ENCODE results near the gene TRIM46.
"Not testable (repeated sequence)": the region's sequence is repeated elsewhere in the genome, so short reads cannot be mapped to it uniquely, and the experiment has no call there.

The TRIM46 gene

DNA sequence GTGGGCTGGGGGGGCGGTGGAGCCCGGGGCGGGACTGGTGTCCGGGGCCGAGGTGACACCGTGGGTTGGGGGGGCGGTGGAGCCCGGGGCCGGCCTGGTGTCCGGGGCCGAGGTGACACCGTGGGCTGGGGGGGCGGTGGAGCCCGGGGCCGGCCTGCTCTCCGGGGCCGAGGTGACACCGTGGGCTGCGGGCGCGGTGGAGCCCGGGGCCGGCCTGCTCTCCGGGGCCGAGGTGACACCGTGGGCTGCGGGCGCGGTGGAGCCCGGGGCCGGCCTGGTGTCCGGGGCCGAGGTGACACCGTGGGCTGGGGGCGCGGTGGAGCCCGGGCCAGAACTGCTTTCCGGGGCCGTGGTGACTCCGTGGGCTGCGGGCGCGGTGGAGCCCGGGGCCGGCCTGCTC is 16.3 kb downstream of the TRIM46 start:
- not testable (repeated sequence) for ATAC-seq

DNA sequence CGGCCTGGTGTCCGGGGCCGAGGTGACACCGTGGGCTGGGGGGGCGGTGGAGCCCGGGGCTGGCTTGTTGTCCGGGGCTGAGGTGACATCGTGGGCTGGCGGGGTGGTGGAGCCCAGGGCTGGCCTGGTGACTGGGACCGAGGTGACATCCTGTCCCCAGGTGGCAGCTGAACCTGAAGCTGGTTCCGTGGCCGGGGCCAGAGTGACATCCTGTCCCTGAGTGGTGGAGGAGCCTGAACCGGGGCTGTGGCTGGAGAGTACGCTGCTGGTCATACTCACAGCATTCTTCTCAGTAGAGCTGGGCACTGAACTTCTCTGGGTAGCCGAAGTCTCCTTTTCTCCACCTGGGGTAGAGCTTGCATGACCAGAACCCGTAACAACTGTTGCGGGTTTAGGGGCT is 18.3 kb downstream of the TRIM46 start:
- no peak for ATAC-seq

DNA sequence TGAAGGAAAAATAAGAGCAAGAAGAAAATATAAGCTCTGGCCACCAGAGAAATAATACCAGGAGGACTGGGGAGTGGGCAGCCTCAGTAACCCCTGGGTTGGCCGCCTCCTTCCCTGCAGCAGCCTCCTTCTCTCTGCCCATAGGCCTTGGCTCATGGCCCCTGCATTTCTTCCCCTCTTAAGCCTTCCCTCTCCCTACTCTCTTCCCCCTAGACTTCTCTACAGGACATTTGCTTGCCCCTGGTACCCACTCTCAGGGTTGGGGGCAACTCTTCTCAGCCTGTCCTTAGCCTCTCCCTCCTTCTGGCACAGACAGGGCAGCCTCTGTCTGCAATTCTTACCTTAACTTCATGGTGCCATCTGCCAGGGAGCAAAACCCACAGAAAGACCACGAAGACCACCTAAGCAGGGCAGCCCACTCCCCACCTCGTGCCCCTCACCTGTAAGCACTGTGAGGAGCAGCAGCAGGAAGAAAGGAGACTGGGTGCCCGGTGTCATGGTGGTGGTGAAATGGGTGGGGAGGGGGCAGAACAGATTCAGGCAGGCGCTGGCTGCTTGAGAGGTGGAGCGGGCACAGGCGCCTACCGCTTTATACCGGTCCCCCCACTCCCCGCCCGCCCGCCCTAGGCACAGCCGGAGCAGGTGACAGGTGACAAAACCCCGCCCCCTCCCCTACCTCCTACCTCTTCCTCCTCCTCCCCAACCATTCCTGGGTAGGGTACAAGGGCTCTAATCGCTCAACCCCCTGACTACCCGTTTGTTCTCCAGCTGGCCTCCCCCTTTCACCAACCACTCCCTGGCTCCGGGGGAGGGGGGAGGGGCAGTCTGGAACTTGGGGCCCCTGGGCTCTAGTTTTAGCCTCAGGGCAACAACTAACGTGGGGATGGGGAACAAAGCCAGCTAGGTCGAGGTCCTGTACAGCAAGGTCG is 19.0 kb downstream of the TRIM46 start:
- ATAC-seq = no peak

DNA sequence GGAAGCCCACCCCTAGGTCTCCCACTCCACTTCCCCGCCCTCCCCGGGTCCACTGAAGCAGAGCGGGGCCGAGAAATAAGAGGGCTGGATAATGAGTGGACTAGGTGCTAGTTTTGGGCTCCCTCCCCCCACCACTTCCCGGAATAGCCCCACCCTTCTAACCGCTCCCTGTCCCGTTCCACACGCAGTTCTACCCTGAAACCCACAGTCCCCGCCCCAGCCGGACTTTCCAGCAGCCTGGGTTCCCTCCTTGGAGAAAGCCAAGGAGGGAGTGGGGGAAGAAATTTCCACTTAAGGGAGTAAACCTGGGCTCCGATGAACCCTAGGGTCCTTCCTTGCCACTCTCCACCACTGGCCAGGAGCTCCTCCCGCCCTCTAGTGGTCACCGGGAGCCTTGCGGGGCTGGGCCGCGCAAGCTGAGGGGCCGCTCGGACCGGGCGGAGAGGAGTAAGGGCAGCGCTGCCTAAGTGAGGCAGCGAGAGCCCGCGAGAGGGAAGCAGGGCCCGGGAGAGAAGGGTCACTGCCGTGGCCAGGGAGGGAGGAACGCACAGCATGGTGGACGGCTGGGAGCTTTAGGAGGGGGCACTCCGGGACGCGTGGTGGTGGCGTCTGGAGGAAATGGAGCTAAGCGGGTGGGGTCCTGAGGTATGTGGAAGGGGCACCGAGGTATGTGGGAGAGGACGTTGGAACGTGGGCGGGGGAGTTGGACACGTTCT is 19.8 kb downstream of the TRIM46 start:
- peak; percentile 48 to 62 for ATAC-seq

DNA sequence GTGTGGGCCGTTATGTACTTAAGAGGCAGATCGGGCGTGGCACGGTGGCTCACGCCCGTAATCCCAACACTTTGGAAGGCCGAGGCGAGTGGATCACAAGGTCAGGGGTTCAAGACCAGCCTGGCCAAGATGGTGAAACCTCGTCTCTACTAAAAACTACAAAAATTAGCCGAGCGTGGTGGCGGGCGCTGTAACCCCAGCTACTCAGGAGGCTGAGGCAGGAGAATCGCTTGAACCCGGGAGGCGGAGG is 20.3 kb downstream of the TRIM46 start:
- not testable (repeated sequence) for ATAC-seq

DNA sequence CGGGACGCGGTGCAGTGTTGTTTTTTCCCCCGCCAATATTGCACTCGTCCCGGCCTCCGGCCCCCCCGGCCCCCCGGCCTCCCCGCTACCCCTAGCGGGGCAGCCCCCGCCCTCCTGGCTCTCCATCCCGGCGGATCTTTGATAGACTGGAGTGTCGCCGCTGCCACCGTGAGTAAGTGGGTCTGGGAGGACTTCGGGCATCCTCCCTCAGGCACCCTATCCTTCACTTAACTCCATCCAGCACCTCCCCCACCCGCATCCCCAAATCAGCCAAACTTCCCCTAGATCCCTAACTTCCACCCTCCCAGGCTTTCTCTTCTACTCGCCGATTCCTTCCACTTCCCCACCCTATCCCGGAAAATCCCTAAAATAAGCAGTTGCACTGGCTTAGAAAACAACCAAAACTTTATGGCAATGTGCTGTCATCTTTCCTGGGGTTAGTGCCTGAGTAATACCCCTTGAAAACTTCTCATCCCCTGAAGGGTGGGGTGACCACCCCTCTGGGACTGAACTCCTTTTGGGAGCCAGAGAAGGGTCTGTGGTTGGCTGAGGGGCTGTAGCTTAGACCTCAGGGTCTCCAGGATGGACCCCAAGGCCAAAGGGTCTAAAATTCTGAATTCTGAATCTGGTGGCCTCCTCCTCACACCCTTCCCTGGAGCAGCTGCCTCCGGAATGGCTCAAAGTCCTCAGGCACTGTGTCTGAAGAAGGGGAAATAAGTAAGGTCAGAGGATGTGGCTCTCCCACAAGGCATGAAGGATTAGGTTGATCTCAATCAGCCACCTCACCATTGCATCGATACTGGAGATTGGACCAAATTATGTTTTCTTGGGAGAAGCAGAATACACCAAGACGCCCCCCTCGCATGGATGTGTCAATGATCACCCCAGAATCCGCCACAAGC is 21.8 kb downstream of the TRIM46 start:
- no peak for ATAC-seq

DNA sequence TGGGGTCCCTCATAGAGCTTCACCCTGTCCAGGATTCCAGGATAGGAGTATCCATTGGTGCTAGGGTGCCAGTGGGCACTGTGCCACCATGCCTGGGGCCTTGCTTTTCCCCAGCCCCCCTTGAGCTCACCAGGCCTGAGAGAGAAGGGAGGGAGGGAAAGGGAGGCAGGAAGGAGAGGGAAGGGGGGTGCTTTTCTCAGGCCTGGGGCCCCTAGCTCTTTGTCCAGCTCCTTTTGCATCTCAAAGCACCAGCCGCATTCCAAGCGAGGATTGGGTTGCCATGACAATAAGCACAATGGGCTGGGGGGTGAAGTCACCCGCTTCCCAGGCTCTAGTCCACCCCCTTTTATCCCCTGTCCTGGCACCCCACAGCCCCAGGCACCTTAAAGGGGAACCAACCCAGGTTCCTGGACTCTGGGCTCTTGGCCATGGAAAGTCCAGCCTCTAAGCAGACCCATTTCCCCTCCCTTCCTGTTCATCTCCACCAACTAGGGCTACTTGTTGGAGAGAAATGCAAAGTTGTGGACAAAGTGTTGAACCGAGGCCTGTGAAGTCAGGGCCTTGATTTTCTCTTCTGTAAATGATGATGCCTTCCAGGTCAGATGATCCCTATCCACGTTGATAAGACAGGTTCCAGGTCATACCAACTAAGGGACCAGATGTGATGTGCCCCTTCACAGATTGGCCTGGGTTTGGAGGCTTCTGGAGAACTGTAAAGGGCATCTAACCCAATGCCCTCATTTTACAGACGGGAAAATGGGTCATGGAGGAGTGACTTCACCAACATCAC is 22.6 kb downstream of the TRIM46 start:
- ATAC-seq = no peak

DNA sequence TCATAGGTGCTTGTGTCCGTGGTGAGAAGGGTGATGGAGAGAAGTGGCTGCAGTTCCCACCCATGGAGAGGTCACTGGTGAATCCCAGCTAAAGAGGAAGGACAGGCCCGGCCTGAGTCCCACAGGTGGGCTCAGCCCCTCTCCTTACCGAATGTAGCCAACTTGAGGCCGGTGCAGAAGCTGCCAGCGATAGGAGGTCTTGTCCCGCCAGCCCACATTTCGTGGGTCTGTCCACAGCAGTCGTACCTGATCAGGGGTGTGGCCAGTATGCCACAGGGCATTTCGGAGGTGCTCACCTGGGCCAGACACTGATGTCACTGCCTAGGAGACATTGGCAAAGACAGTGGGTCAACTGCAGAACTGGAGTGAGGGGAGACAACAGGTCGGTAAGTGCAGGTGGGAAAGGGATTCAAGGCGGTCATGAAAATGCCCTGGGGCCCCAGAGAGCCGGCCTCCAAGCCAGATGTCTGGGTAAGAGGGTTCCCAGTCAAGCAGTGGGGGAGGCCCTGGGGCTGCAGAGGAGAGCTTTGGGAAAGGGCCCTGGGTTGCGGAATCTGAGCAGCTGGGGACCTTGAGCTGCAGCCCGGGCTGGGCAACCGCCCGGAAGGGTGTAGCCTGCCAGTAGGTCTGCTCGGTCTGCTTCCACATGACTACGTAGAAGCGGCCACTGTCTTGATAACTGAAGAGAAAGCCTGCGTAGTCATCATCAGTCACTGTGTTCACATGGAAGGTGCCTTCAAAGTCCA is 23.4 kb downstream of the TRIM46 start:
- ATAC-seq = no peak

DNA sequence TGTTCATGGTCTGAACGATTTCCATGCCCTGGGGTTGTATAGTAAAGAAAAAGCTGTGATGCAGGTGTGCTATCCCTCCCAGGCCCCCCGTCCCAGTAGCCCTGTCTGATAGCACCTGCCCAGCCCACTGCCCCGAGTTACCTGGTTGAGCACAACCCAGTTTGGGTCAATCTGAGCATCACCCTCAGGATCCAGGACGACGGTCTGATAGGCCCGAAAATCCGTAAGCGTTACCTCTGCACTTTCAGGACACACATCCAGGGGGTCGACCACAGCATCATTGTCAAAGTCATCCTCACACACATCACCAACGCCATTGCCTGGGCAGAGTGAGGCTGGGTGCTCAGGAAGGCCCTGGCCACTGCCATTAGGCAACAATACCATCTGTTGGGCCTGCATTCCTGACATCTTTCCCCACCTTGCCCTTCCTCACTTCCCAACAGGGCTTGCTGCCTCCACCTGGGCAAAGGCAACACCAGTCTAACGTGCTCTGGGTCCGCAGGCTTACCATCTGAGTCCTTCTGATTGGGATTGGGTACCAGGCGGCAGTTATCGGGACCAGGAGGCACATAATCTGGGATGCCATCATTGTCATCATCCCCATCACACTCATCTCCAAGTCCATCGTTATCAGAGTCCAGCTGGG is 24.4 kb downstream of the TRIM46 start:
- no peak for ATAC-seq

DNA sequence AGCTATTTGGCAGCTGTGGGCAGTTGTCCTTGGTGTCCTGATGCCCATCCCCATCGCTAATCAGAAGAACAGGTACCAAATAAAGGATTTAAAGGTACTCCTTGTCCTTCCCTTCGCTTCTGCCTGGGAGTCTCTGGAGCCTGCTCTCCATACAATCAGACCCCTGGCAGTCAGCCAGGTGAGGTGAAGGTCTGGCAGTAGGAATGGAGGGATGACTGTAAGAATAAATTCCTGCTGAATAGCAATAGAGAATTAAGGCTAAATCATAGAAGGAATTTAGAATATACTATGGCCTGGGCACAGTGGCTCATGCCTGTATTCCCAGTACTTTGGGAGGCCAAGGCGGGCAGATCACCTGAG is 24.9 kb downstream of the TRIM46 start:
- ATAC-seq = no peak

DNA sequence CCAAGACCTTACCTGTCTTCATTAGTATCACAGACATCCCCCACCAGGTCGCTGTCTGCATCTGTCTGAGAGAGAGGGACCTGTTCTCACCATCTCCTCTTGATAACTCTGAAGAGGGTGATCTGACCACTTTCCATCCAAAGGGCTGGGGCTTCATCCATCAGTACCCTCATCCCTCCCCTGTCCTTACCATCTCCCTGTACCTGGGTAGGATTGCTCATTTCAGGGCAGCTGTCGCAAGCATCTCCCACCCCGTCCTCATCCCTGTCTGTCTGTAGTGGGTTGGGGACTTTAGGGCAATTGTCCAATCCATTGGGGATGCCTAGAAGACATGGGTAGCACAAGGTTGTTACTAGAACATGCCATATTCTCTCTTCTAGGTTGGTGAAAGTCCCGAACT is 26.1 kb downstream of the TRIM46 start:
- no peak for ATAC-seq

DNA sequence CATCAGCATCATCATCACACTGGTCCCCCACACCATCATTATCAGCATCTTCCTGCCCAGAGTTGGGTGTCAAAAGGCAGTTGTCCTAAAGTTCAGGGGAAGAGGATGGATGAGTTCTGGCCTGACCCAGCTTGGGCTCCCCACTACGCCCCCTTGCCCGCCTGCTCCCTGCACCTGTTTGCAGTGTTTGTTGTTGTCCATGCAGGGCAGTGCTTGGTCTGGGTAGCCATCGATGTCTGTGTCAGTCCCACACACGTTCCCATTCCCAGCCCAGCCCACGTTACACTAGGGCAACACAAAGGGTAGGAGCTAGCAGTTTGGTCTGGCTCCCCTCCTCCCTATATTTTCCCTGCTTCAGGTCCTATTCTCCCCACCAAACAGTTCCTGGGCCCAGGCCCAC is 27.3 kb downstream of the TRIM46 start:
- ATAC-seq = no peak

DNA sequence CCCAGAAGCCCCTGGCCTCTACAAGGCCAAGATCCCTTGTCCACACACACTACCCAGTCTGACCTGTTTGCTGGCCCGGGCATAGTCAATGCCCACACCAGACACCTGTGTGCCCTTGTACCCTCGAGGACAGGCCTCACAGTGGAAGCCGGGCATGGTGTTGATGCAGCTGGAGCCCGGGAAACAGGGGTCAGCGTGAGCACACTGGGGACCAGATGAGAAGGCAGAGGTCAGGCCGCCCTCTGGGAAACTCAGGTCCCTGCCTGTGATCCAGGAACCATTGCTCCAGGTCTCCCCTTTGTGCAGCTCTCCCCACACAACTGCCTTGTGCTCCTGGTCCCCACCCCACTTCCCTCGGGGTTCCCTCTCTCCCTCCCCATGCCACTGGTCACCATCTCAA is 28.5 kb downstream of the TRIM46 start:
- no peak for ATAC-seq

DNA sequence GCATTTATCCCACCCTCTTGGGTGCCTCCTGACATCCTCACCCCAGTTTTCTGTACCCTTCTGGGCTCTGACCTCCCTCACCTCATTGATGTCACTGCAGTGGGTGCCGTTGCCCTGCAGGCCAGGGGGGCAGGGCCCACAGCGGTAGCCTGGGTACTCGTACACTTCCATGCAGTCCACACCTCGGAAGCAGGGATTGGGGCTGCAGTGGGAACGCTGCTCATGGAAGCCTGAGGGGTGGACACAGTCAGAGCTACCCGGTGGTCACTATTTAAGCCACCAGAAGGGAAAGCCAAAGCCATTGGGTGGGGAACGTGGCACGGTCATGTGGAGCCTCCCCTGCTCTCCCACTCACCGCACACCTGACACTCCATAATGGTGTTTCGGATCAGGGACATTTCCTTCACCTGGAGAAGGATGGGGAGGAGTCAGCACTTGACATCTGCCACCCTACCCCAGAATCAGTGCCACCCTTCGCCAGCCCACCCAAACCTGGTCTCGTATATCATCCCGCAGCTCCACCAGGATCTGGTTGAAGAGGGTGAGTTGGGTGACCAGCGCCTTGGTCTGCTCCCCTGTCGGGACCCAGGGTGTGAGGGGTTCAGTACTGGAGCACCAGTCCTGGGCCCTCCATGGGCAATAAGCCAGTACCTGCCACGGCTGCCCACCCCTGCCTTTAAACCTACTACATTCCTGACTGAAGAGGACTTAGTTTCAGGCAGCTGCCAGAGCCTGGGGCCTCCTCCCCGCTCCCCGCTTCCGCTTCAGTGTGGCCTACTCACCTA is 29.3 kb downstream of the TRIM46 start:
- no peak for ATAC-seq

DNA sequence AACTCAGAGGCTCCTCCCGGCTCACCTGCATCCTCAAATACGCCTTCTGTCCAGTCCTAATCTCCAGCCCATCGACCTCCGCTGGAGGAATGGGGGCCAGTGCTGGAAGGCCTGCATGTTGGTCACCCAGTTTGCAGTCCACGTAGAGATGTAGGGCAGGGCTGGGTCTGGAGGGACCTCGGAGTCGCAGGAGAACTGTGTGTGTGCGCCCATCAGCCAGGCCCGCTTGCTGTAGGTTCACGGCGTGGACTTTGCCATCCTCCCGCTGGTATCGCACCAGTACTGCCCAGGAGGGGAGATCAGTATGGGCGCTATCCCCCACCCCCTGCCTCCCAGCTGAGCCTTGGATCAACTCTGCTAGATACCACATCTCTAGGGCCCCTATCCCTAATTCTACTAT is 31.4 kb downstream of the TRIM46 start:
- ATAC-seq = no peak

DNA sequence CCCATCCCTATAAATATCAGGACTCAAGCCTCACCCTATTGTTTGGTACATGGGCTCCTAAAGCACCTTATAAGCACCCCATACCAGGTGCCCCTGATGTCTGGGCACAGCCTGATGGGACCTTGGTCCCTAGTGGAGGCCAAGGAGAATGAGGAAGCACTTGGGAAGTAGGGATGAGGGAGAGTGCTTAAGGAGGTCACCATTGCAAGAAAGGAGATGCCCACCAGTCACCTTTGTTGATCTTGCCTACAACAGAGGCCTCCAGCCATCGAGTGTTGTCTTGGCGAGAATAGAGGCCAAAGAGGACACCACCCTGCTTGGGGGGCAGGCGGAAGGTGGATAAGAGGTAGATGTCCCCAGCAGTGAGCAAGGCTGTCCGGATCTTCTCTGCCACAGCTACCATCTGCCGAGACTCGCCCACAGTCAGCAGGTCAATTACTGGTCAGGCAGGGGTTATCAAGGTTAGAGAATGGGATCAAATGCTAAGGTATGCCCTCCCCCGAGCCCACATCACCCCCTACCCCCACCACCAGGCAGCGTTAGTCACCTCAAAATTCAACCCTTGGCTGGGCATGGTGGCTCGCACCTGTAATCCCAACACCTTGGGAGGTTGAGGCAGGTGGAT is 32.4 kb downstream of the TRIM46 start:
- no peak for ATAC-seq

DNA sequence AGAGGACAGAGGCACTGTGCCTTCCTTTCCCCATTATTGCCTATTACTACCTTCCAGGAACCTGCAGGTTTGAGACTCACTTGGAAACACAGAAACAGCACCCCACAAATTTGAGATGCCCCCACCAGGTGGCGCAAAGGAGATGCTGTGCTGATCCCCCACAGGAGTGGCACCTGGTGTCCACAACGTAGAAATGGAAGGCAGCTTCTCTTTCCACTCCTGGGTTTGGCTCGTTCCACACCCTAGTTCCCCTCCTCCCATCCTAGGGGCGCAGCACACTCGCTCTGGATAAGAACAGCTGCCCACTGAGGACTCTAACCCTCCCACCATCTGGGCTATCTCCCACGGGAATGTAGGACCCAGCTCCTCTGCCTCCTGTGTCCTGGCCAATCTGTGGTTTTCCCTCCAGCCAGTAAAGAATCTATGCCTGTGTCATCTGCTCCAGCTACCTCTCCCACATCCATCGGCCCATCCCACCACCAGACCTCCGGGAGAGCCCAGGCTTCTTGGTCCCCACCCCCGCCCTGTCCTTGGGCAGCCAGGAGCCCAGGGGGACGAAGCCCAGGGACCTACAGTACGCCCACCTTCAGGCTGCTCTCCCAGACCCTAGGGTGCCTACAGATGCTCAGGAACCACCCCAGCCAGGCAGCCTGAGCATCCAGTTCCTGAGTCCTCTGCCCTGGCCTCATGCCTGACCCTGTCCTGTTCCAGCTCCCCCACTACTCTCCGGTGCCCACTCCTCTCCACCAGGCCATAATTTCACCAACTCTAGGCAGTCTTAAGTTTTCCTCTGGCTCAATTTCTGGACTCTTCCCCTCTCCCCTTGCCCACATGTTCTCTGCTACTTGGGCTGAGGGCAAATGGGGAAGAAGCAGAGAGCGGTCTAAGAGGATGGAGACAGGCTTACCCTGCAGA is 33.5 kb downstream of the TRIM46 start:
- peak; percentile 36 to 57 for ATAC-seq

DNA sequence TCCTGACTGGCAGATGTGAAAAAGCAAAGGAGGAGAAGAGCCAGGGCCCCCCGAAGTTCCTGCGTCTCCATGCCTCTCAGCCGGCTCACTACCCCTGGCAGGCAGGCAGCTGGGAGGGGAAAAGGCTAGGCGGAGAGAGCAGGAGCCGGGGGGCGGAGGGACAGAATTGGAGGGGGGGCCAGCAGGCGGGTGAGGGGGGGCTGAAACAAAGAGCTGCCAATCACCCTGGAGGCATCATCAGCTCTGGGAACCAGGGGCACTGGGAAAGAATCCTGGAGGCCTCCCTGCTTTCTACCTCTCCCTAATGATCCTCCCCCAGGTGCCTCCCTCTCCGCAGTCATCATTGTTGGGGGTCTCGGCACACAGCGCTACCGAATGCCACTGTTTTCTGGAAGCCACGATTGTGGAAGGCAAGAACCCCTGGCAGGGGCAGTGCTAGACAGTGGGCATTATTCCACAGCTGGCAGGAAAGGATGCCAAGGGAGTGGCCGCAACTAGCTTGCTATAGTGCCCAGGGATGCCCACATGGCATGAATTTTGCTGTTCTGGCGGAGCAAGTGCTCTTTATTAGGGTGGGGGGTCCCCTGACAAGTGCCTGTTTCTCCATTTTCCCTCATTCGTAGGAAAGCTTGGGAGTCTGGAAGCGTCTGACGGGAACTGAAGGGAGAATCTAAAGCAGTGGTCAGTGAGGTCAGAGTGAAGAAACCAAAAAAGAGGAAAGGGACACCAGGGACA is 34.3 kb downstream of the TRIM46 start, which contains the start of gene THBS3:
THBS3 (minus strand) TSS at position 92 of the 735 bp plus-strand sequence; CDS start at position 71, 21 bp downstream.
- no peak for ATAC-seq
